Body of pancreas (tissue), 4 donors: ENCODE results near the gene TXNDC15.

Experiments used
- POLR2A ChIP-seq, 3 donors: fragments of 450-650 bp; IDR thresholded peaks; one replicate each; pipeline ENCODE4 v1.6.1; 2016; ENCODE audit warnings: antibody characterized with exemption in 3 of 3, mild to moderate bottlenecking in 2 of 3
- TF ChIP-seq, protein P1 (sequence below), 7 experiments: fragments of 450-650 bp in 4 of 7; fragments of 200-600 bp in 3 of 7; sonication (generic) in 3 of 7; IDR thresholded peaks; one replicate each; pipeline ENCODE4 v1.5.1; 2016 to 2019; ENCODE audit warnings: antibody characterized with exemption in 7 of 7

DNA sequence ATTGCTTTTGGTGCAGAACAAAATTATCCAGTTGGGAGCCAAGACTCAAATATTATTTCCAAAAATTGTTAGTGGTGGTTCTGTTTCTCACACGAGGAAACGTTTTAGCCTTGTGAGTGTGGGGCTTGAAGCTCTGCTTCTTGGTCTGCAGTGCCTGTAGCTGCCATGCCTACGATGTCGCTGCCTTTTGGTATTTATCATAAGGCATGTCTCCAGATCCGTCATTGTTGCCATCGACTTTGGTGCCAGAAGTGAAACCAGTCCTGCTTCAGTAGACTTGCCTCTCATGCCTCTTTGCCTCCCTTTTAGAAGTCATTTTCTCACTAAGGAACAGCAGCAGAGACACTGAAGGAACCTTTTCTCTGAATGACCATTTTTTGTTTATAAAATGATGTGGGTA lies 63.9 kb downstream of the TXNDC15 start:
- TF ChIP-seq, protein P1, sequence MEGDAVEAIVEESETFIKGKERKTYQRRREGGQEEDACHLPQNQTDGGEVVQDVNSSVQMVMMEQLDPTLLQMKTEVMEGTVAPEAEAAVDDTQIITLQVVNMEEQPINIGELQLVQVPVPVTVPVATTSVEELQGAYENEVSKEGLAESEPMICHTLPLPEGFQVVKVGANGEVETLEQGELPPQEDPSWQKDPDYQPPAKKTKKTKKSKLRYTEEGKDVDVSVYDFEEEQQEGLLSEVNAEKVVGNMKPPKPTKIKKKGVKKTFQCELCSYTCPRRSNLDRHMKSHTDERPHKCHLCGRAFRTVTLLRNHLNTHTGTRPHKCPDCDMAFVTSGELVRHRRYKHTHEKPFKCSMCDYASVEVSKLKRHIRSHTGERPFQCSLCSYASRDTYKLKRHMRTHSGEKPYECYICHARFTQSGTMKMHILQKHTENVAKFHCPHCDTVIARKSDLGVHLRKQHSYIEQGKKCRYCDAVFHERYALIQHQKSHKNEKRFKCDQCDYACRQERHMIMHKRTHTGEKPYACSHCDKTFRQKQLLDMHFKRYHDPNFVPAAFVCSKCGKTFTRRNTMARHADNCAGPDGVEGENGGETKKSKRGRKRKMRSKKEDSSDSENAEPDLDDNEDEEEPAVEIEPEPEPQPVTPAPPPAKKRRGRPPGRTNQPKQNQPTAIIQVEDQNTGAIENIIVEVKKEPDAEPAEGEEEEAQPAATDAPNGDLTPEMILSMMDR (IDR thresholded peaks at IDR 0.05), result no peak
- no peak for TF ChIP-seq POLR2A (IDR thresholded peaks at IDR 0.05)
